Central memory CD4-positive, alpha-beta T cell (primary cell): ENCODE measurements around the gene C3orf20.
"Not testable (repeated sequence)": the region's sequence is repeated elsewhere in the genome, so short reads cannot be mapped to it uniquely, and the experiment has no call there.

Experiments
- DNase-seq: peaks from one replicate; pipeline ENCODE4 v3.0.0; 2022

Gene C3orf20

DNA sequence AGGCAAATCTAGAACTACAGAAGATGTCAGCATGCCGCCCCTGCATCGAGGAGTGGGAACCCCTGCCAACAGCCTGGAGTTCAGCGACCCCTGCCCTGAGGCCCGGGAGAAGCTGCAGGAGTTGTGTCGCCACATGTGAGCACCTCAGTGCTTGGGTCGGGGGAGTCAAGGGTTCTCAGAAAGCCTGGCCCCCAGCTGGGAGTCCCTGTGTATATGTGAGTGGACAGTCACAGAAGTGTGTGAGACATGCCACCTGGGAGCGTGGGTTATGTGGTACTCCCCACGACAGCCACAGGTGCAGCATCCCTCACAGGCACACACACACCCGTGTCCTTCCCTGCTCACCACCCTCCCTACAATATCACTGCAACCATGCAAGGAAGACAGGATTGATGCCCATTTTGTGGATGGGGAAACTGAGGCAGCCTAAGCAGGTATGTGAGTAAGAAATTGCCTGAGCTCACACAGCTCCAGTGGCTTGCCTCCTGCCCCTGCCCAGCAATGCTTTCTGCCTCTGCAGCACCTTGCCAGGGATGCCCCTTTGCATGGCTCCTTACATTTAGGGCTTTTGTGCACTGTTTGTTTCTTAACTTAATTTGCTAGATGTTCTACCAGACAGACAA lies 28.3 kb downstream of the C3orf20 start:
- no peak for DNase-seq

DNA sequence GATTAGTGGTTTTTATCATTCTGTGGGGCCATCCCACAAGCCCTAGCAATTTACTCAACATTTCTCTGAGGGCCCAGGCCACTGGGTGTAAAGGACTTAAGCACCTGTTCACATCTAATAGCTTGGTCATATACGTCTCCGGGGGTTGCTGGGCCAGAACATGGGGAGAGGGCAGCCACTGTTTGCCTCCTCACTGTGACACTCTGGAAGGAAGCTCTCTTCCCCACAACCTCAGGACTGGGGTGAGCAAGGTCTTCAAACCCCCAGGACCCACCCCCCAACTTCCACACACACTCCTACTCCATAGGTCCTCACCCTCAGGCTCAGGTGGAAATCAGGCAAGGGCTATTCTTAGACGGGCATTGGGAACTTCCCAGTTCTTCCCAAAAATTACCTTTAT lies 28.9 kb downstream of the C3orf20 start:
- DNase-seq, result no peak

DNA sequence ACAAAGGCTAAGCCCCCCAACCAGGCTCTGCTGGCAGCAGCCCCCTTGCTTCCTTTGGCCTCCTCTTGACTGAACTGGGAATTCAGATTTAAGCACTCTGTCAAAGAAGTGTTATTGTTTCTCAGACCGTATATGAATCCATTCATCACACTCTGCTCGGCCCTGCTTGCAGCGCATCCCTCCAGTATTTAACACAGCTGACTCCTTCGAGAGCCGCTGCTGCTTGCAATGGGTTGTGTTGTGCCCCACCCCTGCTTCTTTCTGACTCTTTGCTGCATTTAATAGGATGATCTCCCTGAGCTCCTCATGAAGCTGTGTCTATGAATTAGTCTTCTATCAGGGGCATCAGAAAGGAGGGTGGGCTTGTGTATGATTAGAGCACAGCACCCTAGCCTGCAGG lies 31.2 kb downstream of the C3orf20 start:
- DNase-seq, result no peak

DNA sequence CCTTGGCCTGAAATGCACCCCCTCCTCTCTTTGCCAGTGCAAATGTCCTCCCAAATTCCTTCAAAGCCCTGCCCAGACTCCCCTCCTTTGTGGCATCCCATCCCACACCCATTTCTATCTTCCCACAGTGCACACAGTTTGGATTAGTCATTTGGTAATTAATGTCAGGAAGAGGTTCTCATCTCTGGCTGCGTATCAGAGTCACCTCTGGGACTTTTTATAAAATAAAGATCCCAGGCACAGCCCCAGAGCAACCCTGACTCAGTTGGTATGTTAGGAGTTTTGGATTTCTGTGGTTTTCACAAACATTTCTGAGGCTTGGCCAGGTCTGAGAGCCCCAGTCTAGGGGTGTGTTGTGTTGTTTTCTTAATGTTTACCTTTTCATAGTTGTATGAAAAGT lies 41.6 kb downstream of the C3orf20 start:
- no peak for DNase-seq

DNA sequence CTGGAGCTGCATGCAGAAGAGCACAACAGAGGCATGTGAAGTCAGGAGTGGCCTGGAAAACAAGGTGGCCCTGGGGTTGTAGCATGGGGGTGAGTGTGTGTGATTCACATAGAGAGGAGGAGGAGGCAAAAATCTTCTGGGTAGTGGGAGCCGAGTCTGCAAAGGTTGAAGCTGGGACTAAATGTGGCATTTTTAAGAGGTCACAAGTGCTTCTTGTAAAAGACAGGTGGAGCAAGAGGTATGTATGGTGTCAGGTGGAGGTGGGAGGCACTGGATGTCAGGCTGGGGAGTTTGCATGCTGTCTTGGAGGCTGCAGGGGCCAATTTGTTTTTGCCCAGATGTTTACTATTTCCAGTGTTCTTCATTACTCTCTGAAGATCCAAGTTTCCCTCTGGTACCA lies 42.4 kb downstream of the C3orf20 start:
- no peak for DNase-seq

DNA sequence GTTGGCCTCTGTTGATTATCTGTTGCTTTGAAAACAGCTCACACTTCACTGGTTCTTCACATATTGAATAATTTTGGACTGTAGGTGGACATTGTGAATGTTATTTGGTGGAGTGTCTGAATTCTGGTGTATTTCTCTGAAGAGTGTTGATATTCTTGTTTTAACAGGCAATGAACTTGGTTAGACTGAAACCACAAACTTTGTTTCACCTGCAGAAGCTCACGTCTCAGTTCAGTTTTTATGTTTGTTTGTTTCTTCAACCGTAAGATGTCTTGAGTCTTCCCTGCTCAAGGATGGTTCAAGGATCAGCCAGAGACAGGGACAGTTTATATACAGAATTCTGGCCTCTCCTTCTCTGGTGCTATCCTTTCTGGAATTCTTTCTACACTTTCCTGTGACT lies 43.6 kb downstream of the C3orf20 start:
- no peak for DNase-seq

DNA sequence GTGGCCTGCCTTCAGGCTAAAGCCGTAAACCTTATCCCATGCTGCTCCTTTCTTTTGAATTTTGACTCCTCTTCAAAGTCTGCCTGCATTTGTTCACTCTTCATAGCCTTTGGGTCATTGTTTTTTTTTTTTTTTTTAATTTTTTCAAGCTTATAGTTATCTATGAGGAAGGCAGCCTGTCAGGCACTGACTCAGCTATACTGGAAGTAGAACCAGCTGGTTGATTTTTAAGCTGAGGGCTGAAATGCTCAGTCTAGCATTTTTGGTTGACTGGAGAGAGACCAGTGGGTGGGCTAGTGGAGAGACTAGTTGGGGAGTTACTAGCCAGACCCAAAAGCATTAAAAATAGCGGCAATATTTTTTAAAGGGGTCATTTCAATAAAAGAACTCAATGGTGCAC lies 44.1 kb downstream of the C3orf20 start:
- no peak for DNase-seq

DNA sequence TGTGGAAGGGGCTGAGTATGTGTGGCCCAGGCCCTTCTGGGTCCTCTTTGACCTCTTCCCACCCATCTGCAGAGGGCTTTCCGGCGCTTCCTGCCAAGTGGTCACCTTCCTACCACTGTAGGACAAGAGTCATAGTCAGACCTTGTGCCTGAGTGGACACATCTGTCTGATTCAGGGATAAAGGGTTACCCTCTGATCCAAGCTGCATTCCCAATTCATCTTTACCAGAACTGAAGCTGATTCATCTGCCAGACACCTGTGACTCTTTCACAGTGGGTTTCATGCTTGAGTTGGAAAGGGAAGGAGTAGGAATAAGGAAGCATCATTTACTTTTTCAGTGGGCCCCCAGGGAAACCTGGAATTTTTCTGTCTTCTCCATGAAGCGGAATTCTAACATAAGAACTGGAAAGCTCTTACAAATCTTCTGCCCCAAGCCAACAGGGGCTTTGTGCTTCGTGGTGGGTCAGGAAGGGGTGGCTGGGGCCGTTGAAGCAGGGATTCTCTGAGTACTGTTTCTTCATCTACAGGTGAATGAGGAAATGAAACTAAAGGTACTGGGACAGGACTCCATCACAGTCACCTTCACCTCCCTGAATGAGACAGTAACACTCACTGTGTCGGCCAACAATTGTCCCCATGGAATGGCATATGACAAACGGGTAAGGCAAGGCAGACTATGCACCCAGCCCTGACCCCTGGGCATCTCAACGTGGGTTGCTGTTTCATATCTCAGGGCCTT lies 46.4 kb downstream of the C3orf20 start:
- DNase-seq, result no peak

DNA sequence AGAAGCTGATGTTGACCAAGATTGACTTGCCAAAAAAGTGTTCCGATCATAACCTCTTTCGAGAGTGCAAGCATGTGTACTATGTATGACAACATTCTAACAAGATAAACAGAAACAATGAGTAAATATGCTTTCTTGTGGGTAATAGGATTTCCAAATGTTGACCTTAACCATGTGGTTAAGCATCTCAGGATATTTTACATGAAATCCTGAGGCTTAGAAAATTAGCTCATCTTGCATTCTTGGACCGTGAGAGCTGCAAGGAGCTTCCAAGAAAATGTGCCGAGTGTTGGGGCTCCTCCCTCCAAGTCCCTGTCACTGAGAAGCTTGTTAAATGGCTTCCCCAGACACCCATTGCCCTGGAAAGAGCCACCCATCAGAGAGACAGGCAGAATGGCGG lies 50.1 kb downstream of the C3orf20 start:
- no peak for DNase-seq

DNA sequence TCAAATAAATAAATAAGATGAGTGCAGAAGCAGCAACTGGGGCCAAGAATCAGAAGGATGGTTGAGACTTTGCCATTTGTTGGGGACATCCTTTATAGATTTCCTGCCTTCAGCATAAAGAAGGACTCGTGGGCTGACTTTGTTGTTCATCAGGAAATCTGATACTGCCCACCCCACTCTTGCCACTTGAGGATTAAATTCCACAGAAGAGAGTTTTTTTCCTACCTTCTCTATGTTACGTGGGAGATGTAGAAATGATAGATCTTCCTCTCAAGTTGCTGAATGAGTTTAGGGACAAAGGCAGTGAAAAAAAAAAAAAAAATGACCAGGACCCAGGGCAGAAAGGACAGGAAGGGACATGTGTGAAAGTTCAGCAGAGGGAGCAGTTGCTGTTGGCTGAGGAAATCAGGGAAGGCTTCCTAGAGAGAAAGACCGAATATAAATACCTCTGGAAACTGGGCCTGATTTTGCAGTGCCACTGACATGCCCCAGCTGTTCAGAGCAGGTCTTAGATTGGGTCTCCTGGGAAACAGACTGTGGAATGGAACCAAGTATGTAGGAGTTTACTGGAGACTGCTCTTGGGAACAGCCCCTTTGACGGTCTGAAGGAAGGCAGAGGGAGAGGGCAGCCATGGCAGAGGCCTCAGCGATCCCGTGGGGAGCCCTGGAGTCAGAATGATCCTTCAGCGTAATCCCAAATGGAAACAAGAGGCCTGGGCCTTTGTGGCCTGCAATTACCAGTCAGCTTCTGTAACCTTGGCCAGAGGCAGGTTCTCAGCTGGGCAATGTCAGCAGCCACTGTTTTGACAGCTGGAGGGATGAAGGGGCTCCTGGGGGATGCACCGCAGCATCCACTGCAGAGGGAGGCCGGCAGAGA lies 50.9 kb downstream of the C3orf20 start:
- no peak for DNase-seq

DNA sequence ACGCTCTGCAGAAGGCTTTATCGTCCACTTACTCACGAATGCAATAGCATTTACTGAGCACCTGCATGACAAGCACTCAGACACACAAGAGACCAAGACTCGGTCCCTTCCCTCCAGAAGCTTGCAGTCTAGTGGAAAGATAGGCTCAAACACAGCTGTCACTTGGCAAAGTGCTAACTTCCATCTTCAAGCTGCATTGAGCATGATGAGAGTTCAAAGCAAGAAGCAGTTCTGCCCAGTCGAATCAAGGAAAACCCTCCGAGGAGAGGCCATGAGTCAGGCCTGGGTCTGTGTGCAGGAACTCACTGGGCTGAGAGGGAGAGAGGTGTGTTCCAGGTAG lies 51.5 kb downstream of the C3orf20 start:
- DNase-seq, result no peak

DNA sequence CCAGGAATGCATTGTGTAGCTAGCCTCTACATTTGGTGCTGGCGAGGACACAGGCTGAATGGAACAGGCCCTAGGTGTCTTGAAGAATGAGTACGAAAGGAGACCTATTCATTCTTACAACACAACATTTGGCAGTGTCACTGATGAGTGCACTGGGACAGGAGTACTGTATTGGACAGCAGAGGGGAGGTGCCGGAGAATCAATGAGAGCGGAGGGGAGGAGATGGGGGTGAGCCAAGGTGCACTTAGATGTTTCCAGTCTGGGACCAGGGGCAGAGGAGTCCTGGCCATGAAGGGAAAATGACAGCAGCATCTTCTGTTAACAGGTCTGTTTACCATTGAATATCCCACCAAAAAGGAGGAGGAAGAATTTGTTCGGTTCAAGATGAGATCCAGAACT lies 53.2 kb downstream of the C3orf20 start:
- DNase-seq, result no peak

DNA sequence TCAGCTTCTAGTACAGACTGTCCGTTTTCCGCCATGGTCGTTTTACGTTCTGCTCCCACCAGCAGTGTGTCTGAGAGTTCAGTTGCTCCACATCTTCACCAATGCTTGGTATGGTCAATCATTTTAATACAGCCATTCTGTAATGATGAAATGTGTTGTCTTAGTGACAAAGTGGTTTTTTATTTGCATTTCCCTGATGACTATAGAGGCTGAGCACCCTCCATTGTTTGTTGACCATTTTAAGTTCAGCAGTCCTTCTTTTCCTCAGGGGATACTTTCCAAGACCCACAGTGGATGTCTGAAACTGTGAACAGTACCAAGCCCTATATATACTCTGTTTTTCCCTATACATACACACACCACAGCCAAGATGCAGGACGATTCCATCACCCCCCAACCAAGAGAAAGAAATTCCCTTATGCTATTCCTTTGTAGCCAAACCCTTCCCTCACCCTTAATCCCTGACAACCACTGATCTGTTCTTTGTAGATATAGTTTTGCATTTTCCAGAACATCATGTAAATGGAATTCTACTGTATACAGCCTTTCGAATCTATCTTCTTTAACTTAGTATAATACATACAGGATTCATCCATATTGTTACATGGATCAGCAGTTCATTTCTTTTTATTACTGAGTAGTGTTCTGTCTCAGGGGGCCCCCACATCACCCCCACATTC lies 55.9 kb downstream of the C3orf20 start:
- no peak for DNase-seq

DNA sequence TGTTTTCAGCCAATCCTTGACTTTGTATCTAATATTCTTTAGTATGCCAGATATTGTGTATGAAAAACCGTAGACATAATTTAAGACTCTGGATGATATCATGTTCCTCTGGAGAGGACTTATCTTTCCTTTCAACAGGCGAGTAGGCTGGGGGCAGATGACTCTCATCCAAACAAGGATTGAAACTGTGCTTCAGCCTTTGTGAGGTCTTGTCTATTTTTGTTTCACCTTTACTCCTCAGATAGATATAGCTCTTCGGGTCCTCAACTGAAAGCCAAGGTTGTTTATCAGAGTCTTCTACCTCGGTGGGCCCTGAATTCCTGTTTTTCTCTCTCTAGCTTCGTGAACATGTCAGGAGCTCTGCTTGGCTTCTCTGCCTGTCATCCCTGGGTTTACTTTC lies 66.0 kb downstream of the C3orf20 start:
- DNase-seq, result no peak

DNA sequence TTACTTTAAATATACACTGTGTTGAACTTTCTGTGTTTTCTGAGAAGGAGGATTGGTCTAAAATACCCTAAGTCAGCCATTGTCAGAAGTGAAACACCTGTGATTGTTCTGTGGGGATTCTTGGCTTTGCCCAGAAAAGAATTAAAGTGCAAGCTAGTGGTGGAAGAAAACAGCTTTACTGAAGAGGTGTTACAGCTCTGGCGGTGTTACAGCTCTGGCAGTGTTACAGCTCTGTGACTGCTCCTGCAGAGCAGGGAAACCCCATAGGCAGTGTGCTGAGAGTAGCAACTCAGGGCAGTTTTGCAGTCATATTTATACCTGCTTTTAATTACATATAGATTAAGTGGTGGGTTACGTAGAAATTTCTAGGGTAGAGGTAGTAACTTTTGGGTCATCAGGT lies 66.6 kb downstream of the C3orf20 start:
- no peak for DNase-seq

DNA sequence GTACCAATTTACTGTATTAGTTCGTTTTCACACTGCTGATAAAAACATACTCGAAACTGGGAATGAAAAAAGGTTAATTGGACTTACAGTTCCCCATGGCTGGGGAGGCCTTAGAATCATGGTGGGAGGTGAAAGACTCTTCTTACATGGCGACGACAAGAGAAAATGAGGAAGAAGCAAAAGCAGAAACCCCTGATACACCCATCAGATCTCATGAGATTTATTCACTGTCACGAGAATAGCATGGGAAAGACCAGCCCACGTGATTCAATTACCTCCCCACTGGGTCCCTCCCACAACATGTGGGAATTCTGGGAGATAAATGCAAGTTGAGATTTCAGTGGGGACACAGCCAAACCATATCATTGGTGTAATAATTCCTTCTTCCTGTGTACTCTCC lies 69.6 kb downstream of the C3orf20 start:
- DNase-seq, result no peak

DNA sequence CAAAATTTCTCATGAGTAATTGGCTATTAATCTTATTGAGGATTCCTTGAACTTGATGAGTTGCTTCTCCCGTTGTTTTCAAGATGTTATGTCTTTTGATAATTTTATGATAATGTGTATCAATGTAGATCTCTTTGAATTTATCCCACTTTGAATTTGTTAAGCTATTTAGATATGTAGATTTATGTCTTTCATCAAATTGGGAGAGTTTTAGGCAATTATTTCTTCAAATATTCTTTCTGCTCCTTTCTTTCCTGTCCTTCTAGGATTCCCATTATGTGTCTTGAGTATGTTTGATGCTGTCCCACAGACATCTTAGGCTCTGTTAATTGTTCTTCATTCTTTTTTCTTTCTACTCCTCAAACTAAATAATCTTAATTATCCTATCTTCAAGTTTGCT lies 75.7 kb downstream of the C3orf20 start:
- DNase-seq, result no peak

DNA sequence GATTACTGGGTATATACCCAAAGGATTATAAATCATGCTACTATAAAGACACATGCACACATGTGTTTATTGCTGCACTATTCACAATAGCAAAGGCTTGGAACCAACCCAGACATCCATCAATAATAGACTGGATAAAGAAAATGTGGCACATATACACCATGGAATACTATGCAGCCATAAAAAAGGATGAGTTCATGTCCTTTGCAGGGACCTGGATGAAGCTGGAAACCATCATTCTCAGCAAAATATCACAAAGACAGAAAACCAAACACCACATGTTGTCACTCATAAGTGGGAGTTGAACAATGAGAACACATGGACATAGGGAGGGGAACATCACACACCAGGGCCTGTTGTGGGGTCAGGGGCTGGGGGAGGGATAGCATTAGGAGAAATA lies 78.0 kb downstream of the C3orf20 start:
- DNase-seq, result not testable (repeated sequence)

DNA sequence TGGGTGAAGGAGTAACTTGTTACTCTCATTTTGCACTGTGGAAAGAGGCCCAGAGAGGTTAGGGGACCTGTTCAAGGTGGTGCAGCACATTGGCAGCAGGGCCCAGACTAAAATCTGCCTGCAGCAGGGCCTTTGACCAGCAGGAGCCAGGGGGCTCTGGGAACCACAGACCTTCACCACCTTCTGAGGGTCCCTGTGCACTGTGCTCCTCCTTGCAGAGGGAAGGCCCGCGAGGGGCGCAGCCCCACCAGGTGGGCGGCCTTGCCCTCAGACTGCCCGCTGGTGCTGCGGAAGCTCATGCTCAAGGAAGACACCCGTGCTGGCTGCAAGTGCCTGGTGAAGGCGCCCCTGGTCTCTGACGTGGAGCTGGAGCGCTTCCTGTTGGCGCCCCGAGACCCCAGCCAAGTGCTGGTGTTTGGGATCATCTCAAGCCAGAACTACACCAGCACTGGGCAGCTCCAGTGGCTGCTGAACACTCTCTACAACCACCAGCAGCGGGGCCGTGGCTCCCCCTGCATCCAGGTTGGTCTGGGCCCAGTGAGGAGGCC lies 82.3 kb downstream of the C3orf20 start:
- DNase-seq, result no peak

DNA sequence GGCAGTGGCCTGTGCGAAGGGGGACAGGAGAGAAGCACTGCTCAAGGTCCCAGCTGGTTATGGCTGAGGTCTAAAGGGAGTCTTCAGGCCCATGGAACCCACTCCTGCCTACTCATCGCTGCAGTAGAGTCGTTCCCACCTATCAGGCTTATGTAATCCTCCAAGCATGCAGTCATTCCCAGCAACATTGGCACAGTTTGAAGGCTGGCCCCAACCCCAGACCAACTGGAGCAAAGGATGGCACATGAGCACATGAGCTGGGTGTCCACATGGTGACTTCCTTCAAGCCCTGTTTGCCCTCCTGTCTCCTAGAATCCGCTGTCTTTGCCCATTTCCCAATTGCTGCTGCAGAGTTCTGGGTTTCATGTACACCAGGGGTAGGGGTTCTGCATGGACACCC lies 83.4 kb downstream of the C3orf20 start:
- DNase-seq, result no peak

DNA sequence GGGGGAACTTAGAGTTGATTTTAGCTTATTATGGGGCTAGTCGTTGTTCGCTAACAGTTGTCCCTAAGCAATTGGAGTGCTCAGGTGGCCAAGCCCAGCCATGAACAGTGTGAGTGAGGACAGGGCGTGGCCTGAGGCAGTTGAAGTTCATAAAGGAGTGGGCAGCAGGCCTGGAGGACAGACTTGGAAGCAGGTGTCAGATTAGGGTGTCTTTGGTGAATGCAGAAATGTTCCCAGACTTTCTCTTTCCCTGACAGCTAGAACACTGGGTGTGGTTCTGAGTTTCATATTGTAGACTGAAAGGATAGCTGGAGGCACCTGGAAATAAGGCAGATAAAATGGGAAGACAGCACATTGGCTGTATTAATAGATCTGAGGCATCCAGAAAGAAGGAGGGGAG lies 84.0 kb downstream of the C3orf20 start:
- no peak for DNase-seq

DNA sequence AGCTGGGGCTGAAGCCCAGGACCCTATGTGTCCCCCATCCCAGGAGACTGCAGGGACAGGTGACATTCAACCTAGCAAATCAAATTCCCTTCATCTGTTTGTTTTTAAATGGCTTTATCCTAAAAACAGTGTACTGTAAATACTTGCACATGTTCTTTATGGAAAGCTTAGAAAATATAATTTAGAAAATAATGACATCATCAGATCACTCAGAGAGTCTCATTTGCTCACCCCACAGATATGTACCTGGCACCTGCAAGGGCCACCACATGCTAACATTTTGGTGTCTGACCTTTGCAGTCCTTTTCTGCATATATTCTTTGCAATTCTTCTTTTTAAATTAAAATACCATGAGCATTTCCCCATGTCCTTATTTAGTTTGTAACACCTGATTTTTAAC lies 85.2 kb downstream of the C3orf20 start:
- DNase-seq, result no peak

DNA sequence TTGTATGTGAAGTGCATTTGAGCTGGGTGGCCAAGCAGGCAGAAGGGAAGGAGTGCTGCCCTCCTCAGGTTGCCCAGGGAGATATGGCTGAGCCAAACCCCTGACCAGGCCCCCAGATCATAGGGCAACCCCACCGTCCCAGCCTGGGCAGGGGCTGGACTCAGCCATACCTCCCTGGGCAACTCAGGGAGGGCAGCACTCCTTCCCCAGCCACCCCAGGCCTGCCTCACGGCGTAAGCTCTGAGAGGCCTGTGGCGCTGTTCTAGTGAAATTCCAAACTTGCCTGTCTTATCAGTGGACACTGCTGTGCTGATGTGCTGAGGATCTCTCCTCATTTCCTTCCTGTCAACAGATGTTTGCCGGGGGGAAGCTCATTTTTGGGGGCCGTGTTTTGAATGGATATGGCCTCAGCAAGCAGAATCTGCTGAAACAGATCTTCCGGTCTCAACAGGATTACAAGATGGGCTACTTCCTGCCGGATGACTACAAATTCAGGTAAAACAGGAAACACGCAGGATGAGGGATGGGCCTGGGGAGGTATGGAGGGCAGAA lies 86.3 kb downstream of the C3orf20 start:
- no peak for DNase-seq
